Peyer's patch (tissue), 4 donors: ENCODE data around the gene LGMN. TPM values are rescaled to one million over a fixed set of nuclear protein-coding genes. Genes with fewer than 3 reads are reported as not detected.
A peak's percentile ranks its signal among the peaks of the same experiment; 100 is the strongest.

Experiments
- DNase-seq, 3 donors: peaks; one replicate each; pipeline ENCODE4 v3.0.0-alpha.2; 2017 to 2019
- H3K27ac ChIP-seq, 4 donors: fragments of 200-600 bp; sonication (generic); one replicate each; pipeline ENCODE4 v1.5.1; 2016 to 2019
- H3K27me3 ChIP-seq, 2 donors: fragments of 200-600 bp; sonication (generic); one replicate each; pipeline ENCODE4 v1.5.1; 2019
- H3K36me3 ChIP-seq, 3 donors: fragments of 200-600 bp; sonication (generic); one replicate each; pipeline ENCODE4 v1.5.1; 2016 to 2019
- H3K4me1 ChIP-seq, 4 donors: fragments of 200-600 bp; sonication (generic); one replicate each; pipeline ENCODE4 v1.5.1; 2016 to 2019
- H3K4me3 ChIP-seq, 4 donors: fragments of 200-600 bp; sonication (generic); 1 replicate in 3 of 4; 2 replicates in 1 of 4; pipeline ENCODE4 v1.5.1; 2016 to 2019; ENCODE audit warnings: mild to moderate bottlenecking in 1 of 4
- H3K9me3 ChIP-seq, 4 donors: fragments of 200-600 bp; sonication (generic); one replicate each; pipeline ENCODE4 v1.5.1; 2016 to 2019; ENCODE audit warnings: mild to moderate bottlenecking in 1 of 4
- POLR2A ChIP-seq, 2 donors: fragments of 450-650 bp; IDR thresholded peaks; one replicate each; pipeline ENCODE4 v1.5.1; 2017; ENCODE audit warnings: antibody characterized with exemption in 2 of 2, mild to moderate bottlenecking in 2 of 2, moderate library complexity in 2 of 2
- total RNA-seq, 4 donors: library from RNA; depleted of rRNA; stranded (reverse); fragments of >200 nt; gene quantifications; one replicate each; pipeline ENCODE4 v1.1.0, GENCODE V29; 2016
- TF ChIP-seq, protein P1 (sequence below), 6 experiments: fragments of 450-650 bp in 4 of 6; fragments of 200-600 bp in 2 of 6; sonication (generic) in 1 of 6; IDR thresholded peaks; one replicate each; pipeline ENCODE4 v1.5.1; 2017 to 2019; ENCODE audit warnings: antibody characterized with exemption in 6 of 6, mild to moderate bottlenecking in 3 of 6, moderate library complexity in 1 of 6

LGMN gene
- total RNA-seq, 4 donors from 2014 or later, result 16.5 to 108 (median 82.5) TPM

DNA sequence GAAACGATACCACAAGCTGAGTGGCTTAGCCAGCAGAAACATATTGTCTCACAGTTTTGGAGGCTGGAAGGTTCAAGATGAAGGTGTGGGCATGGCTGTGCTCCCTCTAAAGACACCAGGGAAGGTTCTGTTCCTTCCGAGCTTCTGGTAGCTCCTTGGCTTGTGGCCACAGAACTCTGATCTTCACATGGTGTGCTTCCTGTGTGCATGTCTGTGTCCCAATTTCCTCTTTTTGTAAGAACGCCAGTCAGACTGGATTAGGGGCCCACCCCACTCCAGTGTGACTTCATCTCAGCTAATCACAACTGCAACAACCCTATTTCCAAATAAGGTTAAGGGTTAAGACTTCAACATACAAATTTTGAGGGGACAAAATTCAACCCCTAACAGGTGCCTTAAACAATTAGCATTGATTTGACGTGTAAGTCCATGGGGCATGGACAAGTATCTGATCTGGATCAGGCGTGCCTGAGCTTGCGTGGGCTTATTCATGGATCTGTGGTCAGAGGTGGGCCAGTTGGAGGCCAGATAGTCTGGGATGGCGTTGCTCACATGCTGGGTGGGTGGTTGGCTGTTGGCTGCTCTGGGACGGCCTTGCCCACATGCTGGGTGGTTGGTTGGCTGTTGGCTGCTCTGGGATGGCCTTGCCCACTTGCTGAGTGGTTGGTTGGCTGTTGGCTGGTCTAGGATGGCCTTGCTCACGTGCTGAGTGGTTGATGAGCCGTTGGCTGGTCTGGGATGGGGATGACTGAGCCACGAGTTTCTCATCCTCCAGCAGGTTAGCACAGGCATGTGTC, 88.5 kb downstream of the LGMN start:
- Histone ChIP-seq H3K9me3 (no peaks in the 10 kb centered on the region), H3K27me3 (no peaks in the 10 kb centered on the region), H3K27ac (peak overlapping the region; percentile 63 to 76 (median 76)), H3K4me3 (no peak overlapping the region), H3K4me1 (peaks cover 0 to 24% (median 9%) of the 10 kb centered on the region in 4 donors), H3K36me3 (peaks cover 0 to 38% (median 0%) of the 10 kb centered on the region in 3 donors)
- no peak for TF ChIP-seq POLR2A (IDR thresholded peaks at IDR 0.05)
- TF ChIP-seq, protein P1, sequence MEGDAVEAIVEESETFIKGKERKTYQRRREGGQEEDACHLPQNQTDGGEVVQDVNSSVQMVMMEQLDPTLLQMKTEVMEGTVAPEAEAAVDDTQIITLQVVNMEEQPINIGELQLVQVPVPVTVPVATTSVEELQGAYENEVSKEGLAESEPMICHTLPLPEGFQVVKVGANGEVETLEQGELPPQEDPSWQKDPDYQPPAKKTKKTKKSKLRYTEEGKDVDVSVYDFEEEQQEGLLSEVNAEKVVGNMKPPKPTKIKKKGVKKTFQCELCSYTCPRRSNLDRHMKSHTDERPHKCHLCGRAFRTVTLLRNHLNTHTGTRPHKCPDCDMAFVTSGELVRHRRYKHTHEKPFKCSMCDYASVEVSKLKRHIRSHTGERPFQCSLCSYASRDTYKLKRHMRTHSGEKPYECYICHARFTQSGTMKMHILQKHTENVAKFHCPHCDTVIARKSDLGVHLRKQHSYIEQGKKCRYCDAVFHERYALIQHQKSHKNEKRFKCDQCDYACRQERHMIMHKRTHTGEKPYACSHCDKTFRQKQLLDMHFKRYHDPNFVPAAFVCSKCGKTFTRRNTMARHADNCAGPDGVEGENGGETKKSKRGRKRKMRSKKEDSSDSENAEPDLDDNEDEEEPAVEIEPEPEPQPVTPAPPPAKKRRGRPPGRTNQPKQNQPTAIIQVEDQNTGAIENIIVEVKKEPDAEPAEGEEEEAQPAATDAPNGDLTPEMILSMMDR (IDR thresholded peaks at IDR 0.05), result no peak
- DNase-seq, result peak in 2 of 3 donors; percentile 73 to 78

DNA sequence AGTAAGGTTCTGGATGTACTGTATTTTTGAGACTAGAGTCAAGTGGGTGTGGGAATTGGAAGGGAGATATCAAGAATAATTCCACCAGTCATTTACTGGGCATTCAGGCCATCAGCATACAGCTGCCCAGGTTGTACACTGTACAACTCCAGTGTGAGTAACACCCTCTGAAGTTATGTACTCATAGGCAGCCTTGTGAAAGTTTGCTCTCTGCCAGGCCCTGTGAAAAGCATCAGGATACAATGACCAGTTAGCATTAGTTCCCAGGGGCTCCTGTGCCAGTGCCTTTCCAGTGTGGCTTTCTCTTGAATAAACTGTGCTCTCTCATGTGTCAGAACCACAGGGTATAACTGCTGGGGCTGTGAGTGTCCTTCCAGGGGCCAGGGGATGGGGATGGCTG, 89.7 kb downstream of the LGMN start:
- Histone ChIP-seq H3K9me3 (no peaks in the 10 kb centered on the region), H3K4me3 (no peak overlapping the region), H3K27ac (peak overlapping the region in 3 of 4 donors; percentile 68 to 76 (median 75)), H3K36me3 (peaks cover 0 to 38% (median 0%) of the 10 kb centered on the region in 3 donors), H3K27me3 (no peaks in the 10 kb centered on the region), H3K4me1 (peaks cover 0 to 25% (median 7%) of the 10 kb centered on the region in 4 donors)
- TF ChIP-seq, protein P1 (IDR thresholded peaks at IDR 0.05), result no peak
- DNase-seq, result no peak

DNA sequence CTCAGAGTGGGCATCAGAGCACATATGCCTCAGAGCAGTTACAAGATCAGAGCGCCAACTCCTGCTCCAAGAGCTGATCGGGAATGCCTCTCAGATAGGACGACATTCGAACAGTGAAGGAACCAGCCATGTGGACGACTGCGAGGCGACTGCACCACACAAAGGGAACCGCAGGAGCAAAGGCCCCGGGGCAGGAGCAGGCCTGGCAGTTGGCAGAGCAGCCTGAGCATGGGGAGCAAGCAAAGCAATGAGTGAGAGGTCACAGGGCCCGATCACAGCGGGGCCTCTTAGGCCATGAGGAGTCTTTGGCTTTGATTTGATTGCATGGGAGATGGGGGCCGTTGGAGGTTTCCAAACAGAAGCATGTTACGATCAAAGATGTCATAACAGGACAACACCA, 90.3 kb downstream of the LGMN start:
- H3K4me1 ChIP-seq, result peaks cover 0 to 28% (median 7%) of the 10 kb centered on the region in 4 donors
- H3K36me3 ChIP-seq, result peaks cover 0 to 39% (median 0%) of the 10 kb centered on the region in 3 donors
- H3K27ac ChIP-seq, result peak overlapping the region in 3 of 4 donors; percentile 5 to 75 (median 68)
- no peaks in the 10 kb centered on the region for H3K9me3 ChIP-seq
- no peak for DNase-seq
- no peak for TF ChIP-seq POLR2A (IDR thresholded peaks at IDR 0.05)
- TF ChIP-seq, protein P1 (IDR thresholded peaks at IDR 0.05), result no peak
- H3K4me3 ChIP-seq, result no peak overlapping the region
- no peaks in the 10 kb centered on the region for H3K27me3 ChIP-seq

DNA sequence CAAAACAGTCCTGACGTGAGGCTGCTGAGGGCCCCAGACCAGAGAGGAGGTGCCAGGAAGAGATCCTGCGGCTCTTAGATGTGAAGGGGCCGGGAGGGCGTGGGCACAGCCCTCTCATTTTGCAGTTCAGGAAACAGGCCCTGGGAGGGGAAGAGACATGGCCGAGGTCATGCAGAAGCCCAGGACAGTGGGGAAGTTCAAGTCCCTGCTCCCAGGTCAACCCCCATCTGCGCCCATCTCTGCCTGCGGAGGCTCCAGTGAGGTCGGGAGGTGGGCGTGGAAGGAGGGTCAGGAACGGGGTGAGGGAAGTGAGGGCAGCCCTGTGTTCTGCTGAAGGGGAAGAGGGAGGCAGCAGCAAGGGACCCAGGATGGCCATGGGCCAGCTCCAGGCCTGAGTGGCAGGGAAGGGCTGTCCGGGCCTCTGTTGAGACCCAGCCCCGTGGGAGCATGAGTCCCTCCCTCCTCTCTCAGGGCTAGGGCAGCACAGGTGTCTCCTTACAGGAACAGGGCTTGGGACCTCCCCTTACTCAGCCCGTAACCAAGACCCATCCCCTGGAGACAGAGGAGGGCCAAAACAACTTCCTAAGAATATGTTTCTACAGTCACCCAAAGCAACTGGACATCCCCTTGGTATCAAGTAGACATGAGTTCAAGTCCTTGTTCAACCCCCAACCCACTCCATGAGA, 90.8 kb downstream of the LGMN start:
- H3K27me3 ChIP-seq, result no peaks in the 10 kb centered on the region
- H3K4me3 ChIP-seq, result no peak overlapping the region
- peak in 1 of 3 donors; percentile 70 for DNase-seq
- H3K9me3 ChIP-seq, result no peaks in the 10 kb centered on the region
- H3K4me1 ChIP-seq, result peaks cover 0 to 28% (median 7%) of the 10 kb centered on the region in 4 donors
- peak overlapping the region; percentile 17 to 75 (median 62) for H3K27ac ChIP-seq
- peaks cover 0 to 44% (median 0%) of the 10 kb centered on the region in 3 donors for H3K36me3 ChIP-seq
- TF ChIP-seq POLR2A (IDR thresholded peaks at IDR 0.05), result no peak
- TF ChIP-seq, protein P1 (IDR thresholded peaks at IDR 0.05), result no peak

DNA sequence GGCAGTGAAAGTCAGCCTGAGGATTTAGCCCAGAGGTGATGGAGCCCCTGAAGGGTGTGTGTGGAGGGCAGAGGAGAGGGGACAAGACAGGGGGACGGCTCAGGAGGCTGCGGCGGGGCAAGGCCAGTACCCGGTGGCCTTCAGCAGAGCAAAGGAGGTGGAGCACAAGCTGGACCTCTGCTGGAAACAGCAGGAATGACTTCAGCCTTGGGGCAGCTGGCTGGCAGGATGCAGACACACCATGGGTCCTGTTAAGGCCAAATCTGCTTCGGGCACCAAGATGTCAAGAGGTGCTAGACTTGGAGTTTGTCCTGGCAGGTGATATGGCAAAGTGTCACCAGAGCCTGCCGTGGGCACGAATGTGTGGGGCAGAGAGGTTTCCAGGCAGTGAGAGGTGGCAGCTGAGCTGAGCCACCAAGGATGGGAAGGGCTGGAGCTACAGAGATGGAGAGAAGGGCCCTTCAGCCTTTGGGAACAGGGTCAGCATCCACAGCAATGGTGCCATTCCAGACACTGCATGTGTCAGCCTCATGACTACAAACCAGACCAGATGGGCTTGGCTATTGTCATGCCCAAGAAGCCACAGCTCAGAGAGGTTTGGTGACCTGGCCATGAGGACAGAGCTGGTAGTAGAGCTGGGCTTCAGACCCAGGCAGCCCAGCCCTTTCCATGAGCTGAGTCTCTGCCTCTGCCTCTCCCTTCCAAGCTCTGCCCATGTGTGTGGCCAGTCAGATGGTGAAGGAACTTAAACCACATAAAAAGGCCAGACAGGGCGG, 91.9 kb downstream of the LGMN start:
- TF ChIP-seq POLR2A (IDR thresholded peaks at IDR 0.05), result no peak
- TF ChIP-seq, protein P1 (IDR thresholded peaks at IDR 0.05), result no peak

More for the DNA sequence above, 91.9 kb downstream of the LGMN start:
- H3K27me3 ChIP-seq, result no peaks in the 10 kb centered on the region
- H3K4me1 ChIP-seq, result peaks cover 0 to 28% (median 10%) of the 10 kb centered on the region in 4 donors
- H3K9me3 ChIP-seq, result no peaks in the 10 kb centered on the region
- H3K4me3 ChIP-seq, result peak overlapping the region in 2 of 4 donors; percentile 1 to 13
- no peak for DNase-seq
- peak overlapping the region in 3 of 4 donors; percentile 56 to 75 (median 56) for H3K27ac ChIP-seq
- peaks cover 0 to 42% (median 0%) of the 10 kb centered on the region in 3 donors for H3K36me3 ChIP-seq
